ENCODE data around the gene KHK. TPM values are rescaled to one million over a fixed set of nuclear protein-coding genes. Genes with fewer than 3 reads are reported as not detected.

The KHK gene
- total and polyA plus RNA-seq, 2 of the 8 experiments (the other 6 are each of a cell fraction or from before 2014, with no cell fraction given), result 11.0 to 17.7 TPM

- TF ChIP-seq SP2 (IDR thresholded peaks at IDR 0.05; ENCODE audit: low read length) (no peak), TCF12 (IDR thresholded peaks at IDR 0.05; ENCODE audit: low read depth, low read length) (no peak), EP300 (IDR thresholded peaks at IDR 0.05; ENCODE audit: borderline replicate concordance in 1 of 2, low read depth in 2 of 2, low read length in 2 of 2) (no peak)
These were observed 51.5 kb downstream of the KHK start (continued) for GRCh38 chr2:27138111-27138510.
